Smooth muscle cell (in vitro differentiated cells): ENCODE results near the gene MRGPRD. TPM values are rescaled to one million over a fixed set of nuclear protein-coding genes. Genes with fewer than 3 reads are reported as not detected.

Experiments used
- DNase-seq: peaks from one replicate; lab custom pipeline; 2025; ENCODE audit not compliant: unreplicated experiment; lab: John Stamatoyannopoulos, UW
- H2AFZ ChIP-seq: fragments of 200-600 bp; sonication (generic); 2 replicates; pipeline ENCODE4 v1.6.0; 2016; ENCODE audit warnings: antibody characterized with exemption, low read depth, mild to moderate bottlenecking
- H3F3A ChIP-seq: fragments of 200-600 bp; sonication (generic); 2 replicates; pipeline ENCODE4 v1.6.0; 2017; ENCODE audit warnings: antibody characterized with exemption, low read depth
- H3K27ac ChIP-seq: fragments of 200-600 bp; sonication (generic); 2 replicates; pipeline ENCODE4 v1.5.1; 2016; ENCODE audit warnings: low read depth, mild to moderate bottlenecking
- H3K27me3 ChIP-seq: fragments of 200-600 bp; sonication (generic); 2 replicates; pipeline ENCODE4 v1.6.1; 2016; ENCODE audit warnings: low read depth, mild to moderate bottlenecking
- H3K36me3 ChIP-seq: fragments of 200-600 bp; sonication (generic); 2 replicates; pipeline ENCODE4 v1.5.1; 2016; ENCODE audit warnings: low read depth
- H3K4me1 ChIP-seq: fragments of 200-600 bp; sonication (generic); 2 replicates; pipeline ENCODE4 v1.5.1; 2016; ENCODE audit warnings: low read depth
- H3K4me2 ChIP-seq: fragments of 200-600 bp; sonication (generic); 2 replicates; pipeline ENCODE4 v1.6.0; 2016; ENCODE audit warnings: mild to moderate bottlenecking
- H3K4me3 ChIP-seq: fragments of 200-600 bp; sonication (generic); 2 replicates; pipeline ENCODE4 v1.5.1; 2016; ENCODE audit warnings: mild to moderate bottlenecking
- H3K79me2 ChIP-seq: fragments of 200-600 bp; sonication (generic); 2 replicates; pipeline ENCODE4 v1.6.0; 2016; ENCODE audit warnings: low read depth, mild to moderate bottlenecking
- H3K9ac ChIP-seq: fragments of 200-600 bp; sonication (generic); 2 replicates; pipeline ENCODE4 v1.6.0; 2016; ENCODE audit warnings: low read depth
- H3K9me3 ChIP-seq: fragments of 200-600 bp; sonication (generic); replicated peaks from 2 replicates; pipeline ENCODE4 v1.5.1; 2016; ENCODE audit warnings: low read depth
- H4K20me1 ChIP-seq: fragments of 200-600 bp; sonication (generic); 2 replicates; pipeline ENCODE4 v1.6.0; 2016; ENCODE audit warnings: low read depth
- CTCF ChIP-seq: fragments of 200-600 bp; sonication (generic); IDR thresholded peaks from 2 replicates; pipeline ENCODE4 v1.5.1; 2017; ENCODE audit warnings: borderline replicate concordance, mild to moderate bottlenecking, antibody characterized with exemption; ENCODE audit not compliant: insufficient read depth, poor library complexity, severe bottlenecking
- WGBS: methylation state at CpG from one replicate; pipeline ENCODE4 v1.1.7; 2016; ENCODE audit warnings: low lambda C conversion rate; 5-methylcytosine and 5-hydroxymethylcytosine counted together
- polyA plus RNA-seq: library from polyadenylated mRNA; unstranded; fragments of >200 nt; fragmentation: Nextera tagmentation; extraction: Ambion mirVana; gene quantifications from 2 replicates; pipeline ENCODE4 v1.2.1, GENCODE V29; 2016
- total RNA-seq: library from RNA; depleted of rRNA; stranded (reverse); fragments of >200 nt; gene quantifications from 2 replicates; pipeline ENCODE4 v1.2.3, GENCODE V29; 2014

Gene MRGPRD
- total and polyA plus RNA-seq, 2 experiments from 2014 or later: not detected

GRCh38 chr11:68973219-68973618, 7.6 kb downstream of the MRGPRD start:
- no peaks in the 10 kb centered on the region for H4K20me1 ChIP-seq
- TF ChIP-seq CTCF: no peak
- no peaks in the 10 kb centered on the region for H3K4me1 ChIP-seq
- no peak overlapping the region for H2AFZ ChIP-seq
- no peaks in the 10 kb centered on the region for H3K27me3 ChIP-seq
- no peak overlapping the region for H3K27ac ChIP-seq
- no peak for DNase-seq
- no peak overlapping the region for H3K4me3 ChIP-seq
- H3K9ac ChIP-seq: no peak overlapping the region
- no peak overlapping the region for H3K4me2 ChIP-seq
- no peaks in the 10 kb centered on the region for H3K36me3 ChIP-seq
- no peaks in the 10 kb centered on the region for H3F3A ChIP-seq
- no peaks in the 10 kb centered on the region for H3K79me2 ChIP-seq
- H3K9me3 ChIP-seq: no peaks in the 10 kb centered on the region
- WGBS: 60% methylated on average over 4 of the region's 4 CpGs

- no peaks in the 10 kb centered on the region for H3K79me2 ChIP-seq
- H2AFZ ChIP-seq: no peak overlapping the region
- H3K27me3 ChIP-seq: no peaks in the 10 kb centered on the region
- no peak for TF ChIP-seq CTCF
- 96% methylated on average over 8 of the region's 8 CpGs for WGBS
- no peak overlapping the region for H3K9ac ChIP-seq
- H4K20me1 ChIP-seq: no peaks in the 10 kb centered on the region
- no peak overlapping the region for H3K27ac ChIP-seq
- no peak for DNase-seq
- no peaks in the 10 kb centered on the region for H3K36me3 ChIP-seq
- no peaks in the 10 kb centered on the region for H3K9me3 ChIP-seq
- H3K4me3 ChIP-seq: no peak overlapping the region
- no peaks in the 10 kb centered on the region for H3K4me1 ChIP-seq
- no peaks in the 10 kb centered on the region for H3F3A ChIP-seq
- no peak overlapping the region for H3K4me2 ChIP-seq
Measured at GRCh38 chr11:68970921-68971636, 9.7 kb downstream of the MRGPRD start.

DNA sequence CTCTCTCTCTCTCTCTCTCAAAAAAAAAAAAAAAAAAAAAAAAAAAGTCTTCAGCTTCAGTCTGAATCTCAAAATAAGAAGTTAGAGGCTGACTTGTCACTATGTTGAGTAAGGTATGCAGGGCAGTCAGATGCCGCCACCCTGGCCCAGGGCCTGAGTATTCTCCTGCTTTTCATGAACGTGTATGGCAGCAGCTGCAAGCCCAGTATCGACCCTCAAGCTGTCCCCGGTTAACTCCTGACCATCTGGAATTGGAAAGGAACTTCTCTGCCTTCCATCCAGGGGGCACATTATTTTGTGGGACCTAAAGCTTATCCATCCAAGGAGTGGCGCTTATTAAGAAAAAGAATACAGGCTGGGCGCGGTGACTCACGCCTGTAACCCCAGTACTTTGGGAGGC, 11.4 kb downstream of the MRGPRD start:
- no peak for TF ChIP-seq CTCF
- no peak overlapping the region for H2AFZ ChIP-seq
- no peaks in the 10 kb centered on the region for H3F3A ChIP-seq
- no peaks in the 10 kb centered on the region for H3K9me3 ChIP-seq
- no peak overlapping the region for H3K9ac ChIP-seq
- 92% methylated on average over 8 of the region's 8 CpGs for WGBS
- no peaks in the 10 kb centered on the region for H4K20me1 ChIP-seq
- H3K27me3 ChIP-seq: no peaks in the 10 kb centered on the region
- H3K27ac ChIP-seq: no peak overlapping the region
- H3K4me3 ChIP-seq: no peak overlapping the region
- no peaks in the 10 kb centered on the region for H3K79me2 ChIP-seq
- no peaks in the 10 kb centered on the region for H3K36me3 ChIP-seq
- H3K4me1 ChIP-seq: no peaks in the 10 kb centered on the region
- DNase-seq: no peak
- H3K4me2 ChIP-seq: no peak overlapping the region
